ENCODE measurements around the gene DNAJB12.

The DNAJB12 gene

DNA sequence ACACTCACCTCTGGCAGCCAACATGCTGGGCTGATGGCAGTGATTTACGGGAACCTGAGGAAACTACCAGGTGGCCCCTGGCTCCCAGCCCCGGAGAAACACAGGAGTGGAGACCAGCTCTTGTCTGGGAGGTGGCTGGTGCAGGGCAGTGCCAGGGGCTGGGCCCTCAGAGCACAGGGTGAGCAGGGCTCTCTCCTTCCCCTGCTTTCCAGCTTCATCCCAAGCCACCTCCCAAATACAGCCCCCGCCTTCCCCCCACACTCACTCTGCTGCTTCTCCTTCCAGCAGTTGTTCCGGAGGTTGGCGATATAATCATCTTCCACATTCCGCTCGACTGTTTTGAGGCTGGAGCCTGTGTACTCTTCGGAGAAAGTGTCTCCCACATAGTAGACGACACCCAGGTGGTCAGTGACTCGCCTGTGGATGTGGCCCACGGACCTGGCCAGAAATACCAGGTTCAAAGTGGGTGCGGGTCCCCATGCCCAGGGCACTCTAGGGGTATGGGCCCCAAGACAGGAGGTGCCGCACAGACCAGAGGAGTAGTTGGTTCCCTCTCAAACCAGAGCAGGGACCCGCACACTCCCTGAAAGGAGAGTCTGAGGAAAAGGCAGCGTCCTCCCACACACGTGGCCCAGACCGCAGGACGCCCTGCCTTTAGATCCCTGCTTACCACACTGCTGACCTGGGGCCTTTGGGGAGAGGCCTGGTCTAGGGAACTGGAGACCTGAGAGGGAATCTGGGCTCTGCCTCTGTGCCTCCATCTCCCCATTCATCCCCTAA lies 18.3 kb downstream of the DNAJB12 start:
- no peak overlapping the region for H3K4me3 ChIP-seq (ENCODE audit: control insufficient read depth, low read depth, low read length)
- DNase-seq (ENCODE audit: low read depth), result no peak
- TF ChIP-seq, protein P1, sequence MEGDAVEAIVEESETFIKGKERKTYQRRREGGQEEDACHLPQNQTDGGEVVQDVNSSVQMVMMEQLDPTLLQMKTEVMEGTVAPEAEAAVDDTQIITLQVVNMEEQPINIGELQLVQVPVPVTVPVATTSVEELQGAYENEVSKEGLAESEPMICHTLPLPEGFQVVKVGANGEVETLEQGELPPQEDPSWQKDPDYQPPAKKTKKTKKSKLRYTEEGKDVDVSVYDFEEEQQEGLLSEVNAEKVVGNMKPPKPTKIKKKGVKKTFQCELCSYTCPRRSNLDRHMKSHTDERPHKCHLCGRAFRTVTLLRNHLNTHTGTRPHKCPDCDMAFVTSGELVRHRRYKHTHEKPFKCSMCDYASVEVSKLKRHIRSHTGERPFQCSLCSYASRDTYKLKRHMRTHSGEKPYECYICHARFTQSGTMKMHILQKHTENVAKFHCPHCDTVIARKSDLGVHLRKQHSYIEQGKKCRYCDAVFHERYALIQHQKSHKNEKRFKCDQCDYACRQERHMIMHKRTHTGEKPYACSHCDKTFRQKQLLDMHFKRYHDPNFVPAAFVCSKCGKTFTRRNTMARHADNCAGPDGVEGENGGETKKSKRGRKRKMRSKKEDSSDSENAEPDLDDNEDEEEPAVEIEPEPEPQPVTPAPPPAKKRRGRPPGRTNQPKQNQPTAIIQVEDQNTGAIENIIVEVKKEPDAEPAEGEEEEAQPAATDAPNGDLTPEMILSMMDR (IDR thresholded peaks at IDR 0.05; ENCODE audit: control insufficient read depth, insufficient read depth, low read depth, low read length, missing control alignments), result no peak

DNA sequence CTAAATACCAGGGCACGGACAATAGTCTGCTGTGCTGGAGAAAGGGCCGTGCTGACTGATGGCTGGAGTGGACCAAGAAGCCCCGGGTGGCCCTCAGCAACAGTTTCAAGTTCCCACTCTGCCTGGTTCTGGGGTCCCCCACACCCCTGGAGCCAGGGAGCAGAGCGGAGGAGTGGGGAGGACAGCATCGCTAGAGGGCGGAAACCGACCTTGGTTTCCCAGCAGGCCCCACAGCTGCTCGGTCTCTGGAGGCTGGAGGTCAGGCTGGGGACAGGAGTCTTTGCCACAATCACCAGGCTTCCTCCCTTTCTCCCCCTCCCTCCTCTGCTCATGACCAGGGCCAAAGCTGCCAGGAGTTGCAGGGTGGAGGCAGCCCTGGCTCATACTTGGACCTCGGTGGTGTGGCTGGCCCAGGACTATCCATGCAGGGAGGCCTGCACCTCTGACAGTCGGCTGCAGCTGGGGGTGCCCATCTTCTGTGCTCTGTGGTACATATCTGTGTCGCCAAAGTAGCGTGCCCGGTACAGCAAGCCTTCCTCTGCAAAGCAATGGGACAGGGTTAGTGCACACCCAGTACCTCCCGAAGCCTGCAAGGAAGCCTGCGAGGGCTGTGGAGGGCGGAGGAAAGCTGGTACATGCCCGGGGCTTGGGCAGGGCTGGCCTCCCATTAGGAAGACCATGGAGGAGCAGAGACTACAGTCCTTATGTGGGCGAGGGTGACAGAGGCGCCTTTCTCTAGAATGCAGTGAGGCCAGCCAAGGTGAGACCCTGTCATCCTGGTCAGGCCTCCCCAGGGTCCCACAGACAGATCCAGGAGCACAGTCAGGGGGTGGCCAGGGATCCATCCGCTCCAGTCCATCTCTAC lies 19.1 kb downstream of the DNAJB12 start:
- H3K4me3 ChIP-seq (ENCODE audit: control insufficient read depth, low read depth, low read length), result no peak overlapping the region
- TF ChIP-seq, protein P1 (IDR thresholded peaks at IDR 0.05; ENCODE audit: control insufficient read depth, insufficient read depth, low read depth, low read length, missing control alignments), result no peak
- DNase-seq (ENCODE audit: low read depth), result no peak

DNA sequence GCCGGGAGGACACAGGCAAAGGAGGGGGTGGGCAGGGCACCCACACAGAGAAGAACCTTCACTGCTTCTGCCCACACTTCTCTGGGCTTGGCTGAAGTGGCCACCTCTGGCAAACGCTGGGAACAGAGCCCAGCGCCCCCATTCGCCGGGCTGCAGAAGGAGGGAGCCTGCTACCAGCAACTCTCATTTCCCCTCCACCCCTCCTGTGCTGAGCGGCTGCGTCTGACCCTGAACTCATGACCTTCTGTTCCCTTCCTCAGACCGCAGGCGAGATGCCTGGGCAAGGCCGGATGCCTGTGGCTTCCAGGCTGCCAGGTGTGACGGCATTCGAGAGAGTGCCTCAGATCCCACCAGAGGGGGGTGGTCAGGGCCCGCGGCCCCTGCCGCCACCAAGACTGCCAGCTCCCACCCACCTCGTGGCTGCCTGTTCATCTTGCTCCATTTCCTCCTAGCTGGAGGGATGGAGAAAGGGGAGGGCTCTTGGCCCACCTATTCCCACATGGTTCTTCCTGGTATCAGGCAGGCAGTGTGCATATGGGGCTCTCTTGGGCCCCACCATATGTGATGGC lies 19.8 kb downstream of the DNAJB12 start:
- no peak overlapping the region for H3K4me3 ChIP-seq (ENCODE audit: control insufficient read depth, low read depth, low read length)
- no peak for DNase-seq (ENCODE audit: low read depth)
- TF ChIP-seq, protein P1 (IDR thresholded peaks at IDR 0.05; ENCODE audit: control insufficient read depth, insufficient read depth, low read depth, low read length, missing control alignments), result no peak

DNA sequence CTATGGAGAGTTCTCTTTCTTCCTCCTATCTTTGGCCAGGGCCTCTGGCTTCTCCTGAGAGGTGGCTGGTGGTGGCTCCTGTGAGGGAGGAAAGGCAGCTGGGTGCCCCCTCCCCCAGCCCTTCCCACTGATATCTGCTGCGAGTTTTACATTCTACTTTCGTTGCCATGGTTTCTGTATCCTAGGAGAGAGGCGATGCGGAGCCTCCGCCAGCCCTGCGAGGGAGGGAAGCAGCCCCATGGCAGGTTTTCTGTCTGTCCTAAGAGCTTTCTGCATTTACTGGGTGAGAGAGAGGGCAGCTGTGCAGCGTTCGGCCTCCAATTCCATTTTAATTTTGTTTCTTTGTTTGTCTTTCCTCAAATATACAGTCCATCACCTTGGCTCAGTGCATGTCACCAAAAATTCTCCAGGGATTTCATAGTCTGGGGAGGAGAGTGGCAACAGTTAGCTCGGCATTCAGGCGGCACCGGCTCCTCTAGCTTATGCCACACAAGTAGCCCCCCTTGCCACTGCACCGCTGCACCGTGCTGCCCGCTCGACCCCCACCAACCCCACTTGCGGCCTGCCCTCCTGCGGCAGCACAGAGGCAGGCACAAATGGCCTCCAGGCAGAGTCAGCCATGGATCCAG lies 20.4 kb downstream of the DNAJB12 start:
- no peak overlapping the region for H3K4me3 ChIP-seq (ENCODE audit: control insufficient read depth, low read depth, low read length)
- DNase-seq (ENCODE audit: low read depth), result no peak

DNA sequence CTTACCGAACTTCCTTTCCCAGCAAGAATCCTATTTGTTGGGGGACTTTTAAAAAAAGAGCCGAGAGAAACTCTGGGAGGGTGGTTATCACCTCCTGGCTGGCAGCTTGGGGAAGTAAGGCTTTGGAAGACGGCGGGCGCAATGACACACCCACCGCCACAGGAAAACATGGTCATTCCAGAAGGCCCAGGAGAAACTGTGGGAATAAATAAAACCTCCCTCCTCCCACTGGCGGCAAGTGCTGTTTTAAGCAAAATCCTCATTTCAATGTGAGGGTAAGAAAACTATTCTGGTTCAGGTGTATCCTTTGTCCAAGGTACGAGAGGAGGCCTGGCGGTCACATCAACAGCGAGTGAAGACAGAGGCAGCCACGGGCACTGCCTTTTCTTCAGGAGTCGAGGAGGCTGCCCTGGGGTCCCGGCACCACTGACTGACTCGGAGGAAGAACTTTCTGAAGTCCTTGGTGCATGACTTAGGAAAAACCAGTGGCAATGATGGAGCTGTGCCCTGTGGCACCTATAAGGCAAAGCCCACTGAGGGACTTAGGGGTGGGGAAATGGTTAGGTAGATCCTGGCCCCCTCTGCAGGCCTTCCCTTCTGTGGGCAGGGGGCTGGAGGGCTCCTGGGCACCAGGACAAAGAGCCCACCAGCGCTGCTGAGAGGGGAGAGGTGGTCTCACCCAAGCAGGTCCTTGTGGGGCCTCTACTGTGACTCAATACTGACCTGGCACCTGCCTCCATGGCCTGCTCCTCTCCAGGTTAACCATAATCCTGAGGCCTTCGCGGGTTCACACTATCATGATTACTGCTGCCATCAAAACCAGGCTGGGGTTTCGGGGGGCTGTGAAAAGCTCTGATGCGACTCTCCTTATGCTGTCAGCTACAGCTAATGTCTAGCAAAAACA lies 21.4 kb downstream of the DNAJB12 start:
- no peak overlapping the region for H3K4me3 ChIP-seq (ENCODE audit: control insufficient read depth, low read depth, low read length)
- no peak for DNase-seq (ENCODE audit: low read depth)
- TF ChIP-seq, protein P1 (IDR thresholded peaks at IDR 0.05; ENCODE audit: control insufficient read depth, insufficient read depth, low read depth, low read length, missing control alignments), result no peak

More for the DNA sequence above, 20.4 kb downstream of the DNAJB12 start:
- TF ChIP-seq, protein P1 (IDR thresholded peaks at IDR 0.05; ENCODE audit: control insufficient read depth, insufficient read depth, low read depth, low read length, missing control alignments), result no peak
